DMS153 treated with DMSO at 0.1 percent for 48 hours (cell line): ENCODE measurements around the gene PSORS1C2.
"Not testable (repeated sequence)": the region's sequence is repeated elsewhere in the genome, so short reads cannot be mapped to it uniquely, and the experiment has no call there.

Experiments used
- DNase-seq: peaks from one replicate; lab custom pipeline; 2025; ENCODE audit not compliant: unreplicated experiment; lab: John Stamatoyannopoulos, UW

PSORS1C2 gene

DNA sequence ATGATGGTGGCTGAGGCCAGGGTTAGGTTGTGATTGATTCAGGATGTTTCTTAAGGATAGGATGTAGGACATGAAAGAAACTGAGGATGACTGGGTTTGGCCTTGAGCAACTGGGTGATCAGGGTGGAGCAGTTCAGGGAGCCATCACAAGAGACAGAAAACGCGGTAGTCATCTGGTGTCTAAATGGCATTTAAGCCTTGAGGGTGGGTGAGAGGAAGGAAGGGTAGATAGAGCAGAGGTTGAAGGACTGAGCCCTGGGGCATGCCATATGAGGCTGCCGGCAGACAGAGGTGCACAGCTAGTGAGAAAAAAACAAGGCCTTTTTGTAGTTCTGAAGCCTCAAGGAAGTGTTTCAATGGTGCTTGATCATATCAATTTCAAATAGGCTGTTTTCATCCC lies 29.7 kb upstream of the PSORS1C2 start:
- no peak for DNase-seq

DNA sequence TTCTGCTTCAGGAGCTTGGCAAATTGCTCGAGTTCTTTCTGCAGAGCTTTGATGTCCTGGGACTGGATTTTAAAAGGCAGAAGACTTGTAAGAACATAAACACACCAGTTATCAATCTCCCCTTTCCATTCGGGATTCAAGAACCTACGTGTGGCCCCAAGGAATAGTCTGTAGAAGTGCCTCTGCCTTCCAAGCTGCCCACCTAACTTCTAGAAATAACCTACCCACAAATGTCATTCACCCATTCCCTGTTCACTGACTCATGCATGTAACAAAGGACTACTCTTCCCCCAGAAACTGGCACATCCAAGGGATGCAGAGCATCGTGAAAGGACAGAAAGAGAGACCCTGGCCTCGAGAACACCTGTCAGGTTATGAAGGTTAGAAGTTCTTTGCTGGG lies 27.1 kb upstream of the PSORS1C2 start:
- DNase-seq, result no peak

DNA sequence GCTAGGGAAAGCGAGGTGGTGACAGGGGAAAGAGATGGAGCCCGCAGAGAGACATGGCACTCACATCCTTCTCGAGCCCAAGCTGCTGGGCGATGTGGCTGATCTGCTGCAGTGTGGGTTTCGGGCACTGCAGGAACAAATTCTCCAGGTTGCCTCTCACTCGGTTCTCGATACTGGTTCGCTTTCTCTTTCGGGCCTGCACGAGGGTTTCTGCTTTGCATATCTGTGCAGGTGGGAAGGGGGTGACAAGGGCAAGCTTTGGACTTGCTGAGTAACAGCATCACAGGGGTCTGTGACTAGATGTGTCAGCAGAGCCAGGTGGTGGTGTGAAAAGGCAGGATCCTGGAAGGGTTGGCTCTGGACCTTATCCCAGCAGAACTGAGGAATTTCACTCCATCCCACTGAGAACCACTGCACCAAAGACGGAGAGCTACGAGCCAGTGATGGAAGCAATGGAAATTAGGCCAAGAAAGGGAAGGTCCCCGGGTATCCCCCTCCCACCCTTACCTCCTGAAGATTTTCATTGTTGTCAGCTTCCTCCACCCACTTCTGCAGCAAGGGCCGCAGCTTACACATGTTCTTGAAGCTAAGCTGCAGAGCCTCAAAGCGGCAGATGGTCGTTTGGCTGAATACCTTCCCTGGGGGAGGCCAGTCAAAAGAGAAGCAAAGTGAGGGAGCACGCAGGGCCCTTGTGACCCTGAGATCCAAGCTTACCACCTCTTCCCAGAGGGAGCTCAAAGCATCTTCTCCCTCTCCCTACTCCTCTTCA lies 26.4 kb upstream of the PSORS1C2 start:
- not testable (repeated sequence) for DNase-seq

DNA sequence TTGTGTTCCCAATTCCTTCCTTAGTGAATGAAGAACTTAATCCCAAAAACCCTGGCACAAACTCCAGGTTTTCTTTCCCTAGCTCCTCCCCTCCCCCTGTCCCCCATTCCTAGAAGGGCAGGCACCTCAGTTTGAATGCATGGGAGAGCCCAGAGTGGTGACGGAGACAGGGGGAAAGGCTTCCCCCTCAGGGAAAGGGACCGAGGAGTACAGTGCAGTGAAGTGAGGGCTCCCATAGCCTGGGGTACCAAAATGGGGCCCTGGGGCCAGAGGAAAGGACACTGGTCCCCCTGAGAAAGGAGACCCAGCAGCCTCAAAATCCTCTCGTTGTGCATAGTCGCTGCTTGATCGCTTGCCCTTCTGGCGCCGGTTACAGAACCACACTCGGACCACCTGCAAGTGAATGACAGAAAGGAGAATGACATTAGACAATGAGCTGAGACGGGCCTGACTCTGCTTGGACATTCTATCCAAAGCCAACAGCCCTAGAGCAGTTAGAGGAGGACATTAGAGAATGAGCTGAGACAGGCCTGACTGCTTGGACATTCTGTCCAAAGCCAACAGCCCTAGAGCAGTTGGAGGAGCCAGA lies 25.7 kb upstream of the PSORS1C2 start:
- DNase-seq, result not testable (repeated sequence)

DNA sequence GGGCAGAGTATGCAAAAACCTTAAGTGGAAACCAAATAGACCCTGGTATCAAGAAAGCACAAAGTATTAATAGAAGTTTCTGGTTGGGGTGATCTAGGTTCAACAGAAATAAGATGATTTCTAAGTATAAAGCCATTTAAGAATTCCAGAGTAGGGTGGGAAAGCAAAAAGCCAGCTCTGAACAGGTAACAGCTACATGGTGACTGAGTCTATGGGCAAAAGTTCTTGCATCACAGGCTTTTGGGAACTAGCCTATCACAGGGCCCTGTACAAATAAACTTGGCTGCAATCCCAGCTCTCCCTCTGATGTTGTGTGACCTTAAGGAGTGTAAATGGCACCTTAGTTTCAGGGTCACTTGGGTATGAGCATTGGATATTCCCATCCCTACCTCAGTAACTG lies 25.1 kb upstream of the PSORS1C2 start:
- no peak for DNase-seq

DNA sequence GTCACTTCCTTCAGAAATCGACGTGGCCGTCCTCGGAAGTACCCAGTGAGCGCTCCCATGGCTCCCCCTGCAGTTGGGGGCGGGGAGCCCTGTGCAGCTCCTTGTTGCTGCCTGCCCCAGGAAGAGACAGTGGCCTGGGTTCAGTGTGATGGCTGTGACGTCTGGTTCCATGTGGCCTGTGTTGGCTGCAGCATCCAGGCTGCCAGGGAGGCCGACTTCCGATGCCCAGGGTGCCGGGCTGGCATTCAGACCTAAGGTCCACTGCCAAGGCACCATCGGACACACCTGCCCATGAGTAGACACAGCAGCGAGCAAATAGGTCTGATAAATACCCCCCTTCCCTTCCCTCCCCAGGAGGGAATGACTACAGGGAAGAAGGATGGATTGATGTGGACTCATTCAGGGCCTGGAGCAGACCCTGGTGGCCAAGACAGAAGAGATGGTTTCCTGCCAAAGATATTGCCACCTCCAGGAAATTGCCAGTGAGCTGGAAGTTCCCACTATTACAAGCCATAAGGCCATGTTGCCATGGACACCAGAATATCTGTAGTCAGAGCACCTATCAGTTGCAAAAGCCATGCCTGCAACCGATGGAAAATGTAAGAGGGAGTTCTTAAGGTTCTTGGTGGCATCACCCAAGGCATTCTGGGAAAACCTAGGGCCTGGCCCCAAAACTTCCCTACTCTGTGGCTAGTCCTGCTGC lies 23.7 kb upstream of the PSORS1C2 start:
- DNase-seq, result no peak

DNA sequence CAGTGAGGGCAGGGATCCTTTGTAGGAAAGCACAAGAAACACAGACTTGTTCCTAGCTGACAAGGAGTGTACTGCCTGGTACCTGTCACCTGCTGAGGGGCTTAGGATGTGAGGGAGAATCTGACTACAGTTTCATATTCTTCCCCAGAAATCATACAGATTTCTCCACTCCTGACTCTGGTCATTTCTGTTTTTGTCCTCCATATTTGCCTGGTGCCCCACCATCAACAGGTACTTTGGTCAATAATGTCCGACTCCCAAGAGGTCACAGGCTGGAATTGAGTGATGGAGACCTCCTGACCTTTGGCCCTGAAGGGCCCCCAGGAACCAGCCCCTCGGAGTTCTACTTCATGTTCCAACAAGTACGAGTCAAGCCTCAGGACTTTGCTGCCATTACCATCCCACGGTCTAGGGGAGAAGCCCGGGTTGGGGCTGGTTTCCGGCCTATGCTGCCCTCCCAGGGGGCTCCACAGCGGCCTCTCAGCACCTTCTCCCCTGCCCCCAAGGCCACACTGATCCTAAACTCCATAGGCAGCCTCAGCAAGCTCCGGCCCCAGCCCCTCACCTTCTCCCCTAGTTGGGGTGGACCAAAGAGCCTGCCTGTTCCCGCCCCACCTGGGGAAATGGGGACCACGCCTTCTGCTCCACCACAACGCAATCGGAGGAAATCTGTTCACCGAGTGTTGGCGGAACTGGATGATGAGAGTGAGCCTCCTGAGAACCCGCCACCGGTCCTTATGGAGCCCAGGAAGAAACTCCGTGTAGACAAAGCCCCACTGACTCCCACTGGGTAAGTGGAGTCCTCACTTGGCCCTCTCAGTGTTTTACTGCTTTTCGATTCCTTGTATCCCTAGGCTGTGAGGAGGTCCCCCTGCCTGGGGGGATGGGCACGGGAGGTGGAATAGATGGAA lies 22.6 kb upstream of the PSORS1C2 start:
- no peak for DNase-seq

DNA sequence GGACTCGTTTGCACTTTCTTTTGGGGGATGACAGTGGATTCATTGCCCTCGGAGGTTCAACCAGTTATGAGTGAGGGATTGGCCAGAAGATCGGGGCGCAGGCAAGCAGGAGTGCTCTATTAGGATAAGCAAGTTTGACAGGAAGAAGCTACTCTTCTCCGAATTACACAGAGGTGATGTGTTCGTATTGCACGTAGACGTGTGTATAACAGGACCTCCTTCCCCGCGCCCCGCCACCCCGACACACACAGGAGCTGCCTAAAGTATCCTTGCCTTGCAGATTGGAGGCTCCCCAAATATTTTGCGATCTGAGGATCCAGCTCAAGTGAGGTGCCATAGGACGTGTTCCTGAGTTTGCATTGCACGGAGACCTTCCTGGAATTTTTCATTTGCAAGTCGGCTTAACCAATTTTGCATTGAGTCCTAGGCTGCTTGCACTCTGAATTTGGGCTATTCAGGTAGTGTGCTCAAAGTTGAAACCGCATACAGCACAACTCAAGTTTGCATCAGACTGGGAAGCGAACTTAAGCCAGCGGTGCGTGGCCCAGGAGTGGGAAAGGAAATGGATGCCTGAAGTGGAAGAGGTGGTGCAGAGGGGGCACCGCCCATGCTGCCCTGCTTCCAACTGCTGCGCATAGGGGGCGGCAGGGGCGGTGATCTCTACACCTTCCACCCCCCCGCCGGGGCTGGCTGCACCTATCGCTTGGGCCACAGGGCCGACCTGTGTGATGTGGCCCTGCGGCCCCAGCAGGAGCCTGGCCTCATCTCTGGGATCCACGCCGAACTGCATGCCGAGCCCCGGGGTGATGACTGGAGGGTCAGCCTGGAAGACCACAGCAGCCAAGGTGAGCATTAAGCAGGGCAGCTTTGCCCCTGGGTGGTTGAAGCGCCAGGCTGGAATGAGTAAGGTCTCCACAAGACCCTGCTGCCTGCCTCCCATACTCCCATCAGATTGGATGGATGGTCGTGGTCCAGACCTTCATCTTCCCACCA lies 20.3 kb upstream of the PSORS1C2 start:
- DNase-seq, result no peak

DNA sequence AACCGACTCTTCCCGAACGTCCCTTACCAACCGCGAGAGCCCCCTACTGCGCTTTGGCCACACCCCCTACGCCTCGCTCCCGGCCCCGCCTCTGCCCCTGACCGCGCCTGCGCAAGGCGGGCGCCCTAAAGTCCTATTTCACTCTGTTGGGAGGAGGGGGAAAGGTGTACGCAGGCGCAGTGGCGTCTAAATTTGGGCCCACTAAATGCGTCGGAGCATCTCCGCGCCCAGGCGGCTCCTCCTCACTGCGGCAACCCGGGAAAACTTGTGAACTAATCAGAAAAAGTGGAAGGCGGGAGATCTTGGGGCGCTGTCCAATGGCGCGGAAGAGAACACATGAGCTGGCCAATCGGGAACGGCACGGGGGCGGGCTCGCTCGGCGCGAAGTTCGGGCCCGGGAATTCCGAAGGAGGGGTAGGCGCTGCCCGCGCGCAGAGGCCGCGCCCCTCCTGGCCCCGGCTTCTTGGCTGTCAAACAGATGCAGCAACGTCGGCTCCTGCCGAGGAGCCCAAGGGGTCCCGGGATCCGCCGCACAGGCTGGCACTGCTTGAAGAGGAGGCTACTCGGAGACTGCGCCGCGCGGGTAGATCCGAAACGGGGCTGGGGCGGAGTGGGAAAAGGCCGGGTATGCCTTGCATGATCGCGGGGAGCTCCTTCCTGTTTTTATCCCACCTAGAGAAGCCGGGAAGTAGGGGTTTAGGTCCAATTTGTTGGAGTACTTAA lies 19.4 kb upstream of the PSORS1C2 start, which contains the start of gene TCF19:
TSS of gene TCF19 (plus strand) at position 450 of the 723 bp plus-strand sequence. CDS start 881 bp downstream, outside the sequence.
- DNase-seq, result peak; percentile 95

DNA sequence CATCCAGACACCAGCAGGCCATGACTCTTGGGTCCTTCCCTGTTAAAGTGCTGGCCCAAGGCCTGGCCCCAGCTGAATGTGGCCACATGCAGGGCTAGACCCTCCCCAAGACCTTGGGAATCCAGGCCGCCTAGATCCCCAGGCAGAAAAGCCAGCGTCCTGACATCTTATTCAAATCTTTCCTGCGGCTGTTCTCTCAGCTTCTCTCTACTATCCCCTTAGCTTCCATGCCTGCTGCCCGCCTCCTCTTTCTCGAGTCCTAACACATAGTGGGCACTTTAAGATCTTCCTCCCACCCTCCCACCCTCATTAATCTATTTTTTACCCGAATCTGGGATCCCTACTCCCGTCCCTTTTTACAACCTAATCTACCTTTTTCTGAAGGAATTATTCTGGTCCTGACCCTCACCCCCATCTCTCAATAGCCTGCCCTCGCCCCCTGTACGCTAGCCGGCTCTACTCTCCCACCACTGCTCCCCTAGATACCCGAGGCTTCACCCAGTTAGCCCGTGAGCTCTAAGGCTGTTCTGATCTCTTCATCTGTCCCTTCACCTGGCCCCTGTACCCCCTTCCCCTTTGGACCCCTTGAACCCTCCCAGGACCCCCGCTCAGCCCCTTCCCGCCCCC lies 18.8 kb upstream of the PSORS1C2 start, which contains the start of gene CCHCR1:
TSS of gene CCHCR1 (minus strand) at position 290 of the 627 bp plus-strand sequence. CDS start at position 88, 202 bp downstream.
- no peak for DNase-seq

DNA sequence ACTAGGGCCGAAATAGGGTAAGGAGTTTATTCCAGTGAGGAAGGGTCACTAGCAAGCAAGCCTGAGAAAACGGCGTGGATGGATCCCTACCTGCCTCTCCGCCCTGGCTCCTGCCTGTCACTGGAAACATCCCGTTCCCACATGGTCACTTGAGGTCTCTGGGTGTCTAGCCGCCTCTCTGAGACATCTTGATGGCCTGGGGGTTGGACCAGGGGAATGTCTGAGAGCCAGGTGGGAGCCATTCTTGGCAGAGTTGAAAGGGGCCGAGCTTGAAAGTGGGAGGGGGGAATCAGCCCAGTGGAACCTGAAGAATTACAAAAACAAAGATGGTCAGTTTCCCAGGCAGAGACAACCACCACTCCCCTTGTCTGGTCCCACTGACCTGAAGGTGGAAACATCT lies 17.8 kb upstream of the PSORS1C2 start:
- DNase-seq, result no peak

DNA sequence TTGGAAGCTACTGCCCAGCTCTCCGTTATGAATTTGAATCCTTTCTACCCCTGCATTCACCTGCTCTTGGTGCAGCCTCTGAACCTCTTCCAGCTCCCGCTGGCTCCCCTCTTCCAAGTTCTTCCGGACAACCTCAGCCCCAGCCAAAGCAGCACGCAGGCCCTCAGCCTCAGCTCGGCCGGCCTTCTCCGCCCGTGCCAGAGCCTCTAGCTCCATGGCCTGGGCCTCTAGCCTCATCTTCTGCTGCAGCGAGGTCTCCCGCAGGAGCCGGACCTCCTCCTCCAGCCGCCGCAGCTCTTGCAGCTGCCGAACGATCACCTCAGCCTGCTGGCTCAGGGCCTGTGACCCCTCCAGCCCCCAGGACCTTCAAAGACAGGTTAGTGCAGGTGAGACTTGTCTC lies 15.6 kb upstream of the PSORS1C2 start:
- no peak for DNase-seq

DNA sequence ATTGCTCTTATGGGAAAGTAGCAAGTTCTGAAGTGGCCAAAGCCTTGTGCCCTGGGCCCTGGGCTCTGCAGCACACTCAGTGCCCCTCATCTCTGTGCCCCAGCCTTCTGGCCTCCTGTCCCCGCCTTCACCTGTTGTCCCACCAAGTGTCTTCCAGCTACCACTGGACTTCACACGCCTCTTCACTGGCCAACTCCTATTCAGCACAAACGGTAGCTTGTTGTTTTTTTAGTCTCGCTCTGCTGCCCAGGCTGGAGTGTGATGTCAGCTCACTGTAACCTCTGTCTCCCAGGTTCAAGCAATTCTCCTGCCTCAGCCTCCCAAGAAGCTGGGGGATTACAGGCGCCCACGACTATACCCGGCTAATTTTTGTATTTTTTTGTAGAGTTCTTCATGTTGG lies 13.9 kb upstream of the PSORS1C2 start:
- no peak for DNase-seq

DNA sequence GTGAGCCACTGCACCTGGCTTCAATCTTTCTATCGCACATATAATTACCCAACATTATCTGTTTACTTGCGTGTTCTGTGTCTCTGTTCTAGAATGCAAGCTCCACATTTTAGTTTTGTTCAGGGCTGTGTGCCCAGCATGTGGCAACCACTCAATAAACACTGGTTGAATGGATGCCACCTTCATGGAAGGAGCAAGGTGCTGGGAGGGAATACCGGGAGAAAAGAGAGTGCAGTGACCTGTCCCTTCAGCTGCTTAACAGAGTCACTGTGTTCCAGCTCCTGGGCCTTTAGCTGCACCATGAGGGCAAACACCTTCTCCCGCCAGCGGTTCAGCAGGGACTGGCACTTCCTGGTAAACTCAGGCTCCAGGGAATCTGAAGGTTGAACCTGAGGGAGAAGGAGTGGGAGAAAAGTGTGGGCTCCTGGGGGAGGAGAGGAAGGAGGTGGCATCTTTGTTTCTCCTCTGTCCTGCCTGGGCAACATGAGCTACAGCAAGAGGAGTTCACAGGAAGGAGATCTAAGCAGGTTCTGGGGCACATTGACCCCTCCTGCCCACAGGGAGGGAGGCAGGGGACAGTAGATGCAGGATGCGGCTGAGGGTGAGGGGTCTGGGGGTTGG lies 11.1 kb upstream of the PSORS1C2 start:
- DNase-seq, result no peak

DNA sequence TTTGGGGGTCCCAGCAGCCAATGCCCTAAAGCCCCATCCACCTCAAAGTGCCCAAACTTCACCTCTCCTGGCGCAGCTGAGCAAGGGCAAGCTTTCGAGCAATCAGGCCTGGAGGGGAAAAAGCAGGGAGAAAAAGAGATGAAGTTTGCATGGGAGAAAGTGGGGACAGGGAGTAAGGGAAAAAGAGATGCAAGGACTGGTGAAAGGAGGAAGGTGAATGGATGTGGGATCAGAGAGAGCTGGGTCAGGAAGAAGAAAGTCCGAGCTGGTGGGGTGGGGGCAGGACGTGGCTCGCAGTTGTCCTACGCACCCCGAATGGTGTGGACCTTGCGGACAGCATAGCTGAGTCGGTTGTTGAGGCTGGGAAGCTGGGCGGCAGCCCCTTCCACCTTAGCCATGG lies 6.5 kb upstream of the PSORS1C2 start:
- no peak for DNase-seq

DNA sequence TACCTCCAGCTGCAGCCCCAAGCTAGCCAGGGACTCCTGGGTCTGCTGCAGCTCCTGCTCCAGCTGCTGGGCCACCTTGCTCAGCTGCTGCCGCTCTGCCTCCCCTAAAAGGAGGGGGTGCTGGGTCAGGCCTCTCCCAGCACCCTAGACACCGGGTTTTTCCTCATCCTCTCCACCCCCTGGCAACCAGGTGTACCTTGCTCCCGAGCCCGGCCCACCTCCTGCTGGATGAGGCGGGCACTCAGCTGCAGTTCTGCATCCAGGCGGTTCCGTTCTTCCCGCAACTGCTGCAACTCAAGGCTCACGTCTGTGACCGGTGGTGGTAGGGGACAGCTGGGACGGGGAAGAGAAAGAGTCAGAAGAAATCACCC lies 6.1 kb upstream of the PSORS1C2 start:
- DNase-seq, result no peak

DNA sequence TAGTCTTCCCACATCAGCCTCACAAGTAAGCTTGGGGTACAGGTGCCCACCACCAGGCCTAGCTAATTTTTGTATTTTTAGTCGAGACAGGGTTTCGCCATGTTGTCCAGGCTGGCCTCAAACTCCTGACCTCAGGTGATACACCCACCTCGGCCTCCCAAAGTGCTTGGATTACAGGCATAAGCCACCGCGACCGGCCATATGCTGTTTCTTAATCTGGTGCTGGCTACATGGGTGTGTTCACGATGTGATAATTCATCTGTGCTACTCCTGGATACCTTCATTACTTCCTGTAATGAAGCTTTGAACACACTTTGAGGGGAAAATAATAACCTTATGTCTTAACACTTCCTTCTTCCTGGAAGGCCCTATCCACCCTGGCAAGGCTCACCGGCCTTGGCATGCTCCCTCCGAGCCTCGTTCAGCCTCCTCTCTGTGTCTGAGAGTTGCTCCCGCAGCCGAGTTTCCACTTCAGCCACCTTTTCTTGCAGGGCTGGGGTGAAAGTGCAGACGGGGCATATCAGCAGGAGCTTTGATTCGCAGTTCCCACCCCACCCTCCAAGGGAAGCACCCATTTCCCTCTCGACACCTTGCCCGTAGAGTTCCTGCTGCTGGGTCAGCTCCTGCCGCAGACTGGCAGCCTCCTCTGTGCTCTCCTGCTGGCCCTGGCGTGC lies 5.6 kb upstream of the PSORS1C2 start:
- DNase-seq, result no peak

DNA sequence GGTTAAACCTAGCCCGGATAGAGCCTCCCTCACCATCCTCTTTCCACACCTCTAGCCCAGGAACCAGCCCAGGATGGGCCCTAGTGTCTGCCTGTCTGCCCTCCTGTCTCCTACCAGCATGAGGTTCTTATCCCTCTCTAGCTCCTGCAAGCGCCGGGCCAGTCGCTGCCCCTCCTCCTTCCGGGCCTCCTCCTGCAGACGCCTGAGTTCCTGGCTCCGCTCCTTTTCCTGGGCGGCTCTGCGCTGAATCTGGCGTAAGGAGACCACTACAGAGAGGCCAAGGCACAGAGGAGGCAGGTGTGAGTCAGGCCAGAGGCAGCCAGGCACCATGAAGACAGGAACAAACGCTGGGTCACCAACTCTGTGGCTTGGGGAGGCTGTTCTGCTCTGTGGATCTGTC lies 4.3 kb upstream of the PSORS1C2 start:
- no peak for DNase-seq
